Smooth muscle cell (in vitro differentiated cells): ENCODE results near the gene ELAVL1. TPM values are rescaled to one million over a fixed set of nuclear protein-coding genes. Genes with fewer than 3 reads are reported as not detected.
A peak's percentile ranks its signal among the peaks of the same experiment; 100 is the strongest.

ENCODE experiments used
- DNase-seq: peaks from one replicate; lab custom pipeline; 2025; ENCODE audit not compliant: unreplicated experiment; lab: John Stamatoyannopoulos, UW
- H2AFZ ChIP-seq: fragments of 200-600 bp; sonication (generic); 2 replicates; pipeline ENCODE4 v1.6.0; 2016; ENCODE audit warnings: antibody characterized with exemption, low read depth, mild to moderate bottlenecking
- H3F3A ChIP-seq: fragments of 200-600 bp; sonication (generic); 2 replicates; pipeline ENCODE4 v1.6.0; 2017; ENCODE audit warnings: antibody characterized with exemption, low read depth
- H3K27ac ChIP-seq: fragments of 200-600 bp; sonication (generic); 2 replicates; pipeline ENCODE4 v1.5.1; 2016; ENCODE audit warnings: low read depth, mild to moderate bottlenecking
- H3K27me3 ChIP-seq: fragments of 200-600 bp; sonication (generic); 2 replicates; pipeline ENCODE4 v1.6.1; 2016; ENCODE audit warnings: low read depth, mild to moderate bottlenecking
- H3K36me3 ChIP-seq: fragments of 200-600 bp; sonication (generic); 2 replicates; pipeline ENCODE4 v1.5.1; 2016; ENCODE audit warnings: low read depth
- H3K4me1 ChIP-seq: fragments of 200-600 bp; sonication (generic); 2 replicates; pipeline ENCODE4 v1.5.1; 2016; ENCODE audit warnings: low read depth
- H3K4me2 ChIP-seq: fragments of 200-600 bp; sonication (generic); 2 replicates; pipeline ENCODE4 v1.6.0; 2016; ENCODE audit warnings: mild to moderate bottlenecking
- H3K4me3 ChIP-seq: fragments of 200-600 bp; sonication (generic); 2 replicates; pipeline ENCODE4 v1.5.1; 2016; ENCODE audit warnings: mild to moderate bottlenecking
- H3K79me2 ChIP-seq: fragments of 200-600 bp; sonication (generic); 2 replicates; pipeline ENCODE4 v1.6.0; 2016; ENCODE audit warnings: low read depth, mild to moderate bottlenecking
- H3K9ac ChIP-seq: fragments of 200-600 bp; sonication (generic); 2 replicates; pipeline ENCODE4 v1.6.0; 2016; ENCODE audit warnings: low read depth
- H3K9me3 ChIP-seq: fragments of 200-600 bp; sonication (generic); replicated peaks from 2 replicates; pipeline ENCODE4 v1.5.1; 2016; ENCODE audit warnings: low read depth
- H4K20me1 ChIP-seq: fragments of 200-600 bp; sonication (generic); 2 replicates; pipeline ENCODE4 v1.6.0; 2016; ENCODE audit warnings: low read depth
- CTCF ChIP-seq: fragments of 200-600 bp; sonication (generic); IDR thresholded peaks from 2 replicates; pipeline ENCODE4 v1.5.1; 2017; ENCODE audit warnings: borderline replicate concordance, mild to moderate bottlenecking, antibody characterized with exemption; ENCODE audit not compliant: insufficient read depth, poor library complexity, severe bottlenecking
- WGBS: methylation state at CpG from one replicate; pipeline ENCODE4 v1.1.7; 2016; ENCODE audit warnings: low lambda C conversion rate; 5-methylcytosine and 5-hydroxymethylcytosine counted together
- polyA plus RNA-seq: library from polyadenylated mRNA; unstranded; fragments of >200 nt; fragmentation: Nextera tagmentation; extraction: Ambion mirVana; gene quantifications from 2 replicates; pipeline ENCODE4 v1.2.1, GENCODE V29; 2016
- total RNA-seq: library from RNA; depleted of rRNA; stranded (reverse); fragments of >200 nt; gene quantifications from 2 replicates; pipeline ENCODE4 v1.2.3, GENCODE V29; 2014

ELAVL1 gene
- total and polyA plus RNA-seq, 2 experiments from 2014 or later: 47.9 to 90.7 TPM

- H3F3A ChIP-seq: peaks cover 7% of the 10 kb centered on the region
- no peaks in the 10 kb centered on the region for H3K36me3 ChIP-seq
- H2AFZ ChIP-seq: no peak overlapping the region
- H3K9ac ChIP-seq: no peak overlapping the region
- peaks cover 5% of the 10 kb centered on the region for H3K4me1 ChIP-seq
- no peak overlapping the region for H3K4me2 ChIP-seq
- 95% methylated on average over 31 of the region's 31 CpGs for WGBS
- no peak for TF ChIP-seq CTCF
- no peaks in the 10 kb centered on the region for H3K27me3 ChIP-seq
- no peaks in the 10 kb centered on the region for H3K79me2 ChIP-seq
- H3K9me3 ChIP-seq: no peaks in the 10 kb centered on the region
- H3K27ac ChIP-seq: no peak overlapping the region
- DNase-seq: no peak
- peaks cover 10% of the 10 kb centered on the region for H4K20me1 ChIP-seq
- no peak overlapping the region for H3K4me3 ChIP-seq
Measured at GRCh38 chr19:7921967-7922835, 83.2 kb downstream of the ELAVL1 start.

- H3F3A ChIP-seq: peaks cover 7% of the 10 kb centered on the region
Measured at GRCh38 chr19:7921302-7921966, 84.0 kb downstream of the ELAVL1 start.

GRCh38 chr19:7920519-7921301 lies 84.7 kb downstream of the ELAVL1 start:
- Histone ChIP-seq H4K20me1 (peaks cover 10% of the 10 kb centered on the region), H3K9ac (peak overlapping the region; percentile 48), H3K9me3 (no peaks in the 10 kb centered on the region), H2AFZ (no peak overlapping the region), H3K27me3 (no peaks in the 10 kb centered on the region), H3F3A (peaks cover 7% of the 10 kb centered on the region), H3K36me3 (no peaks in the 10 kb centered on the region), H3K4me2 (peak overlapping the region; percentile 89), H3K4me1 (peaks cover 14% of the 10 kb centered on the region), H3K4me3 (peak overlapping the region; percentile 94), H3K79me2 (no peaks in the 10 kb centered on the region), H3K27ac (peak overlapping the region; percentile 56)
- 6% methylated on average over 28 of the region's 62 CpGs for WGBS
- DNase-seq: peak; percentile 99
- no peak for TF ChIP-seq CTCF

More at GRCh38 chr19:7921302-7921966, 84.0 kb downstream of the ELAVL1 start:
- H3K36me3 ChIP-seq: no peaks in the 10 kb centered on the region
- 84% methylated on average over 17 of the region's 17 CpGs for WGBS
- peak overlapping the region; percentile 45 for H3K4me3 ChIP-seq
- no peaks in the 10 kb centered on the region for H3K9me3 ChIP-seq
- peaks cover 10% of the 10 kb centered on the region for H4K20me1 ChIP-seq
- peak overlapping the region; percentile 46 for H3K27ac ChIP-seq
- DNase-seq: no peak
- H3K4me1 ChIP-seq: peaks cover 6% of the 10 kb centered on the region
- peak overlapping the region; percentile 83 for H3K4me2 ChIP-seq
- no peaks in the 10 kb centered on the region for H3K27me3 ChIP-seq
- H3K79me2 ChIP-seq: no peaks in the 10 kb centered on the region
- no peak overlapping the region for H3K9ac ChIP-seq
- TF ChIP-seq CTCF: no peak
- H2AFZ ChIP-seq: no peak overlapping the region
